HG03196 (cell line): Measurements from ENCODE around the gene TIGD2.

Source experiments
- ATAC-seq: cut with Tn5 transposase; IDR thresholded peaks from one replicate; pipeline ENCODE4 v1.9.1; 2021; ENCODE audit not compliant: unreplicated experiment

TIGD2 gene

DNA sequence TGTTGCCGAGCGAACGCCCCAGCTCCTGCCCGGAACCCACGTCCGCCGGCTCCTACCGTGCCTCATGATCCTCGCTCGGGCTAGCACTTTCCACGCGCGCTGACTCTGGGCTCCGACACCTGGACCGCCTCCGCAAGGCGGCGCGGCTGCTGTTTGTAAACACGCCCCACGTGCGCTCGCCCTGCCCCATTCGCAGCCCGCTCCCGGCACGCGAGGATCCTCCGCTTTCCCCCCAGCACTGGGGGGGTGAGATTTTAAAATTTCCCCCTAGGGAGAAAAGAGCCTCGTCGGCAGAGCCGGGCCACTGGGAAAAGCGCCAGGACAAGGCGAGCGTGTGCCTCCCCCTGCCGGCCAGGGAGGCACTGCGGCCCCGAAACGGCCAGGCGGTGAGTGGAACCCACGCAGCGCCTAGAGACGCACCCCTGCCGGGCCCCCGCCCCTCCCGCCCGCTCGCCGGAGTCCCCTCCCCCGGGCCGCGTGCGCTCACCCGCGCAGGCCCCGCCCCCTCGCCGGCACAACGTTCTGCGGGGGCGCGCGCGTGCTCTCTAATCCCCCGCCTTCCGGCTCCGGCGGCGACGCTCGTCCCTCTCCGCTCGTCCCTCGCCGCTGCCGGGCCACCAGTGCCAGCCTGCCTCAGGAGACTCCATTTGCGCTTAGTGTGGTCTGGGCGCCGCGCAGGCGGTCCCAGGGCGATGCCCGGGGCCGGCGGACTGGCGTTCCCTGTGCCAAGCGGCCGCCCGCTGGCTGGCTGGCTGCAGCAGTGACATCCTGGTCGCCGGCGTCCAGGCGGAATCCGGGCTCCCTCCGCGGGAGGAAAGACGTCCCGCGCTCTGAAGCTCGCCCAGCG lies at the start of gene TIGD2:
Gene TIGD2 (plus strand): TSS at position 548 of the 847 bp plus-strand sequence. CDS start 1,442 bp downstream, outside the sequence.
- ATAC-seq: peak; percentile 90

DNA sequence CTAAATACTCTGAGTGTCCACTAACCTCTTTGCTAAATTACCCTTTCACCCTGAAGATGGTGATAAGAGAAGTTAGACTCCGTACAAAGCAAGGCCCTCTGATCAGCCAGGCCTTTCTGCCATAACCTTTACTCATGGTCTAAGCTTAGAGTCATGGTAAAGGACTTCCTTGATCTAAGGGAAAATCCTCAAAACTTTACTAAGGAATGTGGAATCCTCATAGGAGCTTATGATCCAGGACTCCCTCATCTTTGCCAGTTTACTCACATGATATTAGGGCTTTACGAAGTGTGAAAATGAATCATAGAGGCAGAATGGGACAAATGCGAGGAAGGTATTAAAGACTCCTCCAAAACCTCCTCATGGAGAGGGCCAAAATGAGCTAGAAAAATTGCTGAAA lies 46.5 kb upstream of the TIGD2 start:
- ATAC-seq: no peak

GRCh38 chr4:89067417-89067816 lies 43.9 kb upstream of the TIGD2 start:
- ATAC-seq: no peak

- ATAC-seq: peak; percentile 79
These were observed 41.9 kb upstream of the TIGD2 start for GRCh38 chr4:89069481-89069880.

DNA sequence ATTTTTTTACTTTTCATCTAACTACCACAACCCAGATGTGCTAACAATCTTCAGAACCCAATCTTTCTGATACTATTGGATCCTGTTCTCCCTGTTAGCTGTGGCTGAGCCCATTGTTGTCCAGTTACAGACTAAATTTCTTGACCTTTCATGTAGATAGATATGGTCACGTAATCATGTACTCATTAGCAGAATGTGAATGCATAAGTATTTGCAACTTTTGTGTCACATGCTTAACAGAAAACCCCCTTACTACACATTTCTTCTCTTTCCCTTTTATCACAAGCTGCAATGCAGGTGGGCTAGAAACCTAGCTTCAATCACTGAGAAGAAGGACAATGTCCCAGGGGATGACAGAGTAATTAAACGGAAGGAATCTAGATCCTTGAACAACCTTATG lies 41.3 kb upstream of the TIGD2 start:
- ATAC-seq: peak; percentile 49

GRCh38 chr4:89071311-89071710 lies 40.0 kb upstream of the TIGD2 start:
- ATAC-seq: no peak

DNA sequence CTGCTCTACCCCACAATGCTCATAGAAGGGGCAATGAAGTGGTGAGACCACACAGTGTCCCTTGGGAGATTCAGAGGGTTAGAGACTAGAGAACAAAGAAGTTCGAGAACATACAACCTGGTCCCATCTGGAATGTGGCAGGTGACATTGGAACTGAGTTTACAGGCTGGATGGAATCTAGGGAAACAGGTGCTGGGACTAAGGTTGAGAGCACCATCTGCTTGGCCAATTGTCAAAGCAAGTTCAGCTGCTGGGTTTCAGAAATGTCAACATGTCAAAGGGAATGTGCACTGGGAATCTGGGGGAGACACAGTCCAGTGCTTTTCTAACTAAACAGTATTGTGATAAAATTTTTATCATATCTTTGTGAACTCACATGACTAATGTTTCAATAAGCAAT lies 38.4 kb upstream of the TIGD2 start:
- no peak for ATAC-seq

GRCh38 chr4:89077761-89078160 lies 33.6 kb upstream of the TIGD2 start:
- ATAC-seq: no peak

DNA sequence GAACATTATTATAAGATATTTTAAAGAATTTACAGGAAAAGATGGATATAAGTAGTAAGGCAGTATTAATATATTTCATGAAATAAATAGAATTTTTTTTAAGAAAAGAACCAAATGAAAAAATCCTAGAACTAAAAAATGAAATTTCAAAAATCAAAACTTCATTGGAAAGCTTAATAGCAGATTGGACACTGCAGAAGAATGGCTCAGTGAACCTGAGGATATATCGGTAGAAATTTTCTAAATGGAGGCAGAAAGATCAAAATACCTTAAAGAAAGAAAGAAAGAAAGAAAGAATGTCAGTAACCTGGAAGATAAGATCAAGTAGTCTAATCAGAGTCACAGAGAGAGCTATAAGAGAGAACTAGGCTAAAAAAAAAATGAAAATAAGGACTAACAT lies 33.0 kb upstream of the TIGD2 start:
- no peak for ATAC-seq

DNA sequence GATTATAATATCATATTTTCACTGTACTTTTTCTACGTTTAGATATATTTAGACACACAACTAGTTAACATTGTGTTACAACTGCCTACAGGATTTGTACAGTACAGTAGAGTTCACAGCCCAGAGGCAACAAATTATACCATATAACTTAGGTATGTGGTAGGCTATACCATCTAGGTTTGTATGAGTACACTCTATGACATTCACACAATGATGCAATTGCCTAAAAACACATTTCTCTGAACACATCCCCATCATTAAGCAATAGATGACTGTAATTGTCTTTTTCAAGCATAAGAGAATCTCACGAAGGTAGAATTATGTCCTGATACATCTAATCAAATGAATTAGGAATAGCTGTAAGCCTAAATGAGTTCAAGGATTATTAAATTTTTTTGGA lies 12.3 kb upstream of the TIGD2 start:
- no peak for ATAC-seq

DNA sequence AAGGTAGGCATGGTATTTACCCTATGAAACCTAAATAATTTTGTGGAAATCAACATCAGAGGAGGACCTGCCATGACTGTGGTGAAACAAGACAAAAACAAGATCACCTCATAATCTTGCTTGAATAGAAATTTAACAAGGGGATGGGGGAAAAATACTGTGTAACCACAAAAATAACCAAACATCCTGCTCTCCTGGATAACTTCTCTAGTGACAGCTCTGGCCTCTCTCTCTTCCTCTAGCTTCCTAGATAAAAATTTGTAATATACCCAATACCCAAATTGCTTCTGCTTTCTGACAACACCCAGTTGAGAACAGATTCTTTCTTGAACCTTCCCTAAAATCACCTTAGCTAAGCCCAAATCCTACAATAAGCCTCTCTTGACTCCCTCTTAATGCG lies 11.9 kb upstream of the TIGD2 start:
- no peak for ATAC-seq

DNA sequence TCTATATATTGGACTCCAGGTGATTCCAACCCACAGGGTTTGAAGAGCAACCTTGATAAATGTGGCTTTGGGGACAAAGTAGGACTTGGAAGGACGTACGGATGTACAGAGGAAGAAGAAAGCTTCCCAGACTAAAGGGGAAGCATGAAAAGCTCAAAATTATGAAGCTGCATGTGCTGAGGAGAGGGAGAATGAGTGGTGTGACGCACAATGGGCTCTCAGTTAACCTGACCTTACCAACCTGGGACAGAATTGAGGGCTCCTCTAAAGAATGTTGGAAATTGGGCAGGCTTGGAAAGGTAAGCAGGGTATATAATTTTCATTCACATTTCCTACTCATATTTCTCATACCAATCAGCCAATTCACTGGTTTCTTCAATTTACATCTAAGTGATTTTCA lies 10.5 kb upstream of the TIGD2 start:
- ATAC-seq: no peak

- peak; percentile 94 for ATAC-seq
These were observed 9.8 kb upstream of the TIGD2 start for GRCh38 chr4:89101256-89102161.

DNA sequence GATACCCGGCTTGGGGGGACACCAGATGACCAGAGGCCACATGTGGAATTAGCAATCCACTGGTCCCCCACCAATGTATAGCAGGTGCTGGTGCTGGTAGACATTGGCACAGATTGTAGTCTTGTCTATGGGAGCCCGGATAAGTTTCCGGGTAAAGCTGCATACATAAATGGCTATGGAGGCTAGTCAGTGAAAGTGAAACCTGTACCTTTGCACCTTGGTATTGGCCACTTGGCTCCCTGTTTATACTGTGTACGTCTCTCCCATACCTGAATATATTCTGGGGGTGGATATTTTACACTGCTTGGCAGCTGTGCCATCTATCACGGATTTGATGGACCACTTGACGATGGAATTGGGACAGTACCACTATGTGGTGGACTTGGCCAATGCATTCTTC lies 5.6 kb upstream of the TIGD2 start:
- ATAC-seq: no peak

DNA sequence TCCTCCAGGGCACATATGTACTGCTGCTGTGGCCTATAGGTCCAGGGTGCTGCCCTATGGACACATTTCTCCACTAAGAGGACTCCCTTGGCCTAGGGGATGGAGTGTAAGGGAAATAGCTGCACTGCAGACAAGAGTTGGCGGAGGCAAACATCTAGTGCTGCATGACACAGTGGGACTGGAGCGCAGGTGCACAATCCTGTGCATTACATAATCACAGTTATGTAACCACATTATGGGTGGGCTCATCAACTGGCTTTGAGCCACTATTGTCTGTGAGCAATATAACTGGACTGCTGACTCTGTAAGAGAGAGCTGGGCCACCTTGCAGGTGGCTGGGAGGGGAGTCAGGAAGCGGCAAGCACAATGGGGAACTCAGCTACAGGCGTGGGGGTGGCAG lies 3.2 kb upstream of the TIGD2 start:
- no peak for ATAC-seq

- ATAC-seq: no peak
These were observed 1.3 kb upstream of the TIGD2 start for GRCh38 chr4:89109841-89110540.

DNA sequence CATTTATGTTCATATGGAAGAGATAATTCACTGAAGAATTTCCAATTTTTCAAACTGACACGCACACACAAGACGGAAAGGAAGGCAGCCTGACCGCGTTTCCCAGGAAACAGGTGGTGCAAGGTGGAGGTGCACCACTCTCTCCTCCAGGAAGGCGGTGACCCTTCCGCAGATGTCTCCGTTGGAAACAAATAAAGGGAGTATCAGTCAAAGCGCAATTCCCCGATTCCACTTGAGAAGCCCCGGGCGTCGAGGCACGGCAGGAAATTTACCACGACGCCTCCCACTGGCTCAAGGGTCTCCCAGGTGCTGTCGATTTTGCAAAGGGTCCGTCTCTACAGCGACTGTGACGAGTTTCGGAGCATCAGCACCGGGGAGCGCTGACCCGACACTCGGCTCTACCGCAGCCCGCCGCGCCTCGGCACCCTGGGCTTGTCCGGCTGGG lies 770 bp upstream of the TIGD2 start:
- ATAC-seq: no peak

GRCh38 chr4:89111833-89112563 lies 665 bp downstream of the TIGD2 start:
- no peak for ATAC-seq

GRCh38 chr4:89113415-89113814 lies 2.1 kb downstream of the TIGD2 start:
- no peak for ATAC-seq

DNA sequence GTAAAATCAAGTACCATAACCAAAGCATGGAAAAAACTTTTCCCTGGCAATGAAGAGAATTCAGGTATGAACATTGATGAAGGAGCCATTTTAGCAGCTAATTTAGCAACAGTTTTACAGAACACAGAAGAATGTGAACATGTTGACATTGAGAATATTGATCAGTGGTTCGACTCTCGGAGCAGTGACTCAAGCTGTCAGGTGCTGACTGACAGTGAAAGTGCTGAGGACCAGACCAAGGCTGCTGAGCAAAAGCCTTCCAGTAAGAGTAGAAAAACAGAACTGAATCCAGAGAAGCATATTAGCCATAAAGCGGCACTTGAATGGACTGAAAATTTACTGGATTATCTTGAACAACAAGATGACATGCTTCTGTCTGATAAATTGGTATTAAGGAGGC lies 2.8 kb downstream of the TIGD2 start:
- ATAC-seq: no peak

DNA sequence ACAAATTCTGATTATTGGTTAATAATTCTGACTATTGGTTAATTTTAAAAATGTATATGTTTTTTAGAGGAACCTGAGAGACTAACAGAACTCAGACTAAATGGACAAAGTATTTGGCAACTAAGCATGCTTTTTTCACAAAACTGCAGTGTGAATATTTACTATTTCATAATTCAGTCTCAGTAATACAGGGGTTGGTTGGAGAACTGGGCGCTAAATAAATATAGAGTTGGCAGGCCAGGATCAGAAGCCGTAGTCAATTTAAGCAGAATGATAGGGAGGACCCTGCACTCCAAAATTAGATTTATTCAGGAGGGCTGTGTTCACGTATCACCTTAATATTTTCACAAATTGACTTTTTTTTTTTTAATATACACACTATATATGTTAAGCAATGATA lies 5.8 kb downstream of the TIGD2 start:
- ATAC-seq: no peak
